Right lobe of liver (tissue), 4 donors: ENCODE data around the gene DYRK1A.

ENCODE experiments used
- POLR2A ChIP-seq: fragments of 450-650 bp; IDR thresholded peaks from one replicate; pipeline ENCODE4 v1.6.1; 2017; ENCODE audit warnings: antibody characterized with exemption, mild to moderate bottlenecking
- TF ChIP-seq, protein P1 (sequence below), 4 donors: fragments of 200-600 bp in 3 of 4; fragments of 450-650 bp in 1 of 4; IDR thresholded peaks; one replicate each; pipeline versions ENCODE4 v1.5.1 to v1.8.0; 2016 to 2022; ENCODE audit warnings: antibody characterized with exemption in 4 of 4, mild to moderate bottlenecking in 2 of 4
- donor health status: DM: no; HTN: no; CAD: no.
- donor health status: DM: no; HTN: no; CAD: no.
- donor health status: DM: no; HTN: yes; CAD: no.

DNA sequence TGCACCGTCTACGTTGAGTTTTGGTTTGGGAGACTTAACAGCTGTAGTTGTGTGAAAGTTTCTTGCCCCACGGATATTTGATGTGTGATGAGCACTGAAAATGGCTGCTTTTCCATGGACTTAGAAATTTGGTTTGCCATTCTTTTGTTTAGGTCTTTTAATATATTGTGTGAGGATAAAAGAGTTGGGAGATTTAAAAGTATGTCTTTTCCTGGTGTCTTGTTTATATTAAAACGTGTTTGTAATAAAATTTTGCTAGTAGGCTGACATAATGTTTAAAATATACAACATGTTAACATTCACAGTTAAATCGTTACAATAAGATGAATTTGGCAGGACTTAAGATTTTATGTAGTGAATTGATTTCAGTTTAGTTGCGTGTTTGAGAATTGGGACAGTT lies 106.9 kb downstream of the DYRK1A start:
- TF ChIP-seq, protein P1, sequence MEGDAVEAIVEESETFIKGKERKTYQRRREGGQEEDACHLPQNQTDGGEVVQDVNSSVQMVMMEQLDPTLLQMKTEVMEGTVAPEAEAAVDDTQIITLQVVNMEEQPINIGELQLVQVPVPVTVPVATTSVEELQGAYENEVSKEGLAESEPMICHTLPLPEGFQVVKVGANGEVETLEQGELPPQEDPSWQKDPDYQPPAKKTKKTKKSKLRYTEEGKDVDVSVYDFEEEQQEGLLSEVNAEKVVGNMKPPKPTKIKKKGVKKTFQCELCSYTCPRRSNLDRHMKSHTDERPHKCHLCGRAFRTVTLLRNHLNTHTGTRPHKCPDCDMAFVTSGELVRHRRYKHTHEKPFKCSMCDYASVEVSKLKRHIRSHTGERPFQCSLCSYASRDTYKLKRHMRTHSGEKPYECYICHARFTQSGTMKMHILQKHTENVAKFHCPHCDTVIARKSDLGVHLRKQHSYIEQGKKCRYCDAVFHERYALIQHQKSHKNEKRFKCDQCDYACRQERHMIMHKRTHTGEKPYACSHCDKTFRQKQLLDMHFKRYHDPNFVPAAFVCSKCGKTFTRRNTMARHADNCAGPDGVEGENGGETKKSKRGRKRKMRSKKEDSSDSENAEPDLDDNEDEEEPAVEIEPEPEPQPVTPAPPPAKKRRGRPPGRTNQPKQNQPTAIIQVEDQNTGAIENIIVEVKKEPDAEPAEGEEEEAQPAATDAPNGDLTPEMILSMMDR (IDR thresholded peaks at IDR 0.05): no peak
- no peak for TF ChIP-seq POLR2A
